Omental fat pad (tissue), 4 donors: ENCODE measurements around the gene SYNGAP1. TPM values are rescaled to one million over a fixed set of nuclear protein-coding genes. Genes with fewer than 3 reads are reported as not detected.

Source experiments
- ATAC-seq: fragments of 150-250 bp; one replicate; pipeline ENCODE4 v1.9.1; 2016; ENCODE audit warnings: mild to moderate bottlenecking, moderate library complexity; ENCODE audit not compliant: low FRiP score
- DNase-seq: peaks from one replicate; pipeline ENCODE4 v3.0.0-alpha.2; 2019; ENCODE audit warnings: low spot score
- total RNA-seq, 4 donors: library from RNA; depleted of rRNA; stranded (reverse); fragments of >200 nt; gene quantifications; one replicate each; pipeline ENCODE4 v1.1.0, GENCODE V29; 2016
- TF ChIP-seq, protein P1 (sequence below), 3 donors: fragments of 450-650 bp; IDR thresholded peaks; one replicate each; pipeline ENCODE4 v1.5.1; 2016 to 2017; ENCODE audit warnings: antibody characterized with exemption in 3 of 3, mild to moderate bottlenecking in 3 of 3, moderate library complexity in 2 of 3

The SYNGAP1 gene
- total RNA-seq, 4 donors from 2014 or later = 8.8 to 12.3 (median 10.3) TPM

DNA sequence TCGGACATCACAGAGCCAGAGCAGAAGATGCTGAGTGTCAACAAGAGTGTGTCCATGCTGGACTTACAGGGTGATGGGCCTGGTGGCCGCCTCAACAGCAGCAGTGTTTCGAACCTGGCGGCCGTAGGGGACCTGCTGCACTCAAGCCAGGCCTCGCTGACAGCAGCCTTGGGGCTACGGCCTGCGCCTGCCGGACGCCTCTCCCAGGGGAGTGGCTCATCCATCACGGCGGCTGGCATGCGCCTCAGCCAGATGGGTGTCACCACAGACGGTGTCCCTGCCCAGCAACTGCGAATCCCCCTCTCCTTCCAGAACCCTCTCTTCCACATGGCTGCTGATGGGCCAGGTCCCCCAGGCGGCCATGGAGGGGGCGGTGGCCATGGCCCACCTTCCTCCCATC lies 23.2 kb downstream of the SYNGAP1 start:
- TF ChIP-seq, protein P1, sequence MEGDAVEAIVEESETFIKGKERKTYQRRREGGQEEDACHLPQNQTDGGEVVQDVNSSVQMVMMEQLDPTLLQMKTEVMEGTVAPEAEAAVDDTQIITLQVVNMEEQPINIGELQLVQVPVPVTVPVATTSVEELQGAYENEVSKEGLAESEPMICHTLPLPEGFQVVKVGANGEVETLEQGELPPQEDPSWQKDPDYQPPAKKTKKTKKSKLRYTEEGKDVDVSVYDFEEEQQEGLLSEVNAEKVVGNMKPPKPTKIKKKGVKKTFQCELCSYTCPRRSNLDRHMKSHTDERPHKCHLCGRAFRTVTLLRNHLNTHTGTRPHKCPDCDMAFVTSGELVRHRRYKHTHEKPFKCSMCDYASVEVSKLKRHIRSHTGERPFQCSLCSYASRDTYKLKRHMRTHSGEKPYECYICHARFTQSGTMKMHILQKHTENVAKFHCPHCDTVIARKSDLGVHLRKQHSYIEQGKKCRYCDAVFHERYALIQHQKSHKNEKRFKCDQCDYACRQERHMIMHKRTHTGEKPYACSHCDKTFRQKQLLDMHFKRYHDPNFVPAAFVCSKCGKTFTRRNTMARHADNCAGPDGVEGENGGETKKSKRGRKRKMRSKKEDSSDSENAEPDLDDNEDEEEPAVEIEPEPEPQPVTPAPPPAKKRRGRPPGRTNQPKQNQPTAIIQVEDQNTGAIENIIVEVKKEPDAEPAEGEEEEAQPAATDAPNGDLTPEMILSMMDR (IDR thresholded peaks at IDR 0.05) = no peak
- DNase-seq (no peak), ATAC-seq (no peak)

DNA sequence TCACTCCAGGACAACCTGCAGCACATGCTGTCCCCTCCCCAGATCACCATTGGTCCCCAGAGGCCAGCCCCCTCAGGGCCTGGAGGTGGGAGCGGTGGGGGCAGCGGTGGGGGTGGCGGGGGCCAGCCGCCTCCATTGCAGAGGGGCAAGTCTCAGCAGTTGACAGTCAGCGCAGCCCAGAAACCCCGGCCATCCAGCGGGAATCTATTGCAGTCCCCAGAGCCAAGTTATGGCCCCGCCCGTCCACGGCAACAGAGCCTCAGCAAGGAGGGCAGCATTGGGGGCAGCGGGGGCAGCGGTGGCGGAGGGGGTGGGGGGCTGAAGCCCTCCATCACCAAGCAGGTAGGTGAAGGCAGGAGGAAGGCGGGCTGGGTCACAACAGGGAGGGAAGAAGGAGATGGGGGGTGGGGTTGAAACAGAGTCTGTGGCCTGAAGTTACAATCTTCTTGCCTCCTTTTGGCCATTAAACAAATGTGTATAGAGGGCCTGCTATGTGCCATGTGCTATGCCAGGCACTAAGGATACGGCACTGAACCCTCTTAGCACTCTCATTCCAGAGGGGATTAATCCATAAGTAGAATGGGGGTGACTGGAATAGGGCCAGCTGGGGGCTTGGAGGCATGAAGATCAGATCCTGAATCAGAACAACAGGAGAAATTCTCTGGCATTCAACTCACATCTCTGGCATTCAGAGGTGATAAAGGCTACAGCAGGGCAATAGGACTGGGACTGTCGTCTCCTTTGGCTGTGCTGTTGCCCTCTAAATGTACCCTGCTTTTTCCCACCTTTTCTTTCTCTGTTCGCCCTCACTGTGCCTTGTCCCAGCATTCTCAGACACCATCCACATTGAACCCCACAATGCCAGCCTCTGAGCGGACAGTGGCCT lies 24.0 kb downstream of the SYNGAP1 start:
- DNase-seq (no peak), ATAC-seq (no peak)
- TF ChIP-seq, protein P1 (IDR thresholded peaks at IDR 0.05) = no peak

DNA sequence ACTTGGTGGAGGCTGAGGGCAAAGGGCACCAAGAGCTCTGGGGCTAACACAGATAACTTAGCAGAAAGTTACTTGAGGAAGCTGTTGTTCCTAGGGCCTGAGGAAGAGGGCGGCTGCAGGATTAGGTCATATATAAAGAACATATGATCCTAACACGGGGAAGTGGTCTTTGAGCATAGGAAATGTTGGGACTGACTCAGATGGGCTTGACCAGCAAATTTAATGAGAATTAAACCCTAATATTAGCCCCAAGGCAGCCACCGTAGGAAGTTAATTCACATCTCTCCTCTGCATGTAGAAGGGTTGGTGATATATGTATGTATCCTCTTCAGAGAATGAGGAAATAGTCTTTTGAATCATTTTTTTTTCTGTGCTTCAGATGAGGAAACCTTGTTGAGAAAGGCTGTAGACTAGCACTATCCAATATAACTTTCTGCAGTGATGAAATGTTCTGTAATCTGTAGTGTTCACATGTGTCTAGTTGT lies 25.3 kb downstream of the SYNGAP1 start:
- ATAC-seq = no peak
- no peak for DNase-seq
- TF ChIP-seq, protein P1 (IDR thresholded peaks at IDR 0.05) = no peak

DNA sequence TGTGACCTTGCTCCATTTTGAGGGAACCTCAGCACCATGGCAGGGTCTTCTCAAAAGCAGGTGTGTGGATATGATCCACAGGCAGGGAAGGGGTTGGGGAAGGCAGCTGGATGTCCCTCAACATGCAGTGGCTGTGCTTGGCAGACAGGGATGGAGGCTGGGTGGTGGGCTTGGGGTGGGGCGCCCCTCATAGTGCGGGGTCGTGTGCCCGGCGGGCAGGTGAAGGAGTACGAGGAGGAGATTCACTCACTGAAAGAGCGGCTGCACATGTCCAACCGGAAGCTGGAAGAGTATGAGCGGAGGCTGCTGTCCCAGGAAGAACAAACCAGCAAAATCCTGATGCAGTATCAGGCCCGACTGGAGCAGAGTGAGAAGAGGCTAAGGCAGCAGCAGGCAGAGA lies 26.5 kb downstream of the SYNGAP1 start:
- no peak for ATAC-seq
- TF ChIP-seq, protein P1 (IDR thresholded peaks at IDR 0.05) = no peak

DNA sequence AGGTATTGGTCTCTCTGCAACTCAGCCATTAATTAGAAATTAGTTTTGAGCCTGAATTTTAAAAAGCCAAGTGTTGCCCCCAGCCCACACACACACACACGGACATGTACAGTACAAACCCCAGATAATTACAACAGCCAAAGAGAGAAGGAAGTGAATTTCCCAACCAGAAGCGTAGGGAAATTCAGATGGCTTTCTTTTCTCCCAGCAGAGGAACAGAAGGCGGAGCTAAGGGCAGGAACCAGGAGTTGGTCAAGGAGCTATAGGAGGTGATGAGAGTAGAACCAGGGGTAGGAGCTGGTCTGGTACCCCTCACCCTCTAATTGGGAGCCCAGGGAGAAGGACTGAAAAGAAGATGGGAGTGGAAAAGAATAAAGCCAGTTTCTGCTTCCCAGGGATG lies 30.6 kb downstream of the SYNGAP1 start:
- DNase-seq = no peak
- TF ChIP-seq, protein P1 (IDR thresholded peaks at IDR 0.05) = no peak
- ATAC-seq = no peak

More for the DNA sequence above, 26.5 kb downstream of the SYNGAP1 start:
- DNase-seq = no peak

DNA sequence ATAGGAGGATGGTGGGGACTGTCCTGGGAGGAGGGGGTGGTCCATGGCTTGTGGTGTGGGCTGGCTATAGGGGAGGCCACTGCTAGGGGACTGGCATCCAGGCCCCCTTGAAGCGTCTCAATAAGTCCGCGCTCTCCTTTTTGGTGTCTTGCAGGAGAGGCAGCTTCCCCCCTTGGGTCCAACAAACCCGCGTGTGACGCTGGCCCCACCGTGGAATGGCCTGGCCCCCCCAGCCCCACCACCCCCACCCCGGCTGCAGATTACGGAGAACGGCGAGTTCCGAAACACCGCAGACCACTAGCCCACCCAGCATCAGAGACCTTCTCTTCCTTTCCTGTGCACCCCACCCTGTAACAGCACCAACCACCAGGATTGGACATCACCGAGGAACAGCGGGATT lies 31.7 kb downstream of the SYNGAP1 start:
- TF ChIP-seq, protein P1 (IDR thresholded peaks at IDR 0.05) = no peak
- ATAC-seq = no peak
- DNase-seq = no peak

DNA sequence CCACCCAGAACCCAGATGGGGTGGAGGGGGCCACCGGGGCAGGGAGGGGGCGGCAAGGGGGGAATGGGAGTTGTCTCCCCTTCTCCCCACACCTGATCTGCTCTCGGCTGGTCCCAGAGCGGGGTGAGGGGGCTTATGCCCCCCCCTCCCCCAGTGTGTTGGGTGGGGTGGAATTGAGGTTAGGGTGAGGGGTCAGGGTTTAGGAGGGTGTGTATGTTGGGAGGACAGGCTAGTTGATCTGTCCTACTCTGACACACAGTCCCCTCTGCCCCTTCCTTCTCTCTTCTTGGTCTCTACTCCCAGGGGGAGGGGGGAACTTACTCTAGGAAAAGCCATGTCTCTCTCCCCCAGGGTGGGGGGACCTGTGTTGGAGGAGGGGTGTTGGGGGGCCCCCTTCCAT lies 32.6 kb downstream of the SYNGAP1 start:
- DNase-seq (no peak), ATAC-seq (no peak)
- TF ChIP-seq, protein P1 (IDR thresholded peaks at IDR 0.05) = no peak
